ENCODE measurements around the gene ACOX2.

- TF ChIP-seq CTCF (IDR thresholded peaks at IDR 0.05) (no peak), EZH2phosphoT487 (IDR thresholded peaks at IDR 0.05) (no peak)
Observed at GRCh38 chr3:58497097-58497496, 39.9 kb downstream of the ACOX2 start.
